Heart right ventricle (tissue), 16 donors: ENCODE data around the gene PRKAB2. TPM values are rescaled to one million over a fixed set of nuclear protein-coding genes. Genes with fewer than 3 reads are reported as not detected.

Source experiments
- ATAC-seq, 8 donors: fragments of 200-7000 bp; cut with Tn5 transposase; one replicate each; pipeline ENCODE4 v1.9.1; 2020; ENCODE audit warnings: mild to moderate bottlenecking in 8 of 8, moderate library complexity in 8 of 8, moderate number of reproducible peaks in 1 of 8
- DNase-seq, 2 donors: peaks; one replicate each; pipeline ENCODE4 v3.0.0-alpha.2; 2020
- H3K27ac ChIP-seq, 10 donors: fragments of 200-600 bp; sonication (generic) in 2 of 10; one replicate each; pipeline versions ENCODE4 v1.5.0 to v1.8.0; 2020 to 2022; ENCODE audit warnings: mild to moderate bottlenecking in 3 of 10
- H3K27me3 ChIP-seq, 7 donors: fragments of 200-600 bp; one replicate each; pipeline ENCODE4 v1.8.0; 2021 to 2022; ENCODE audit warnings: mild to moderate bottlenecking in 2 of 7
- H3K36me3 ChIP-seq, 9 donors: fragments of 200-600 bp; sonication (generic) in 1 of 9; one replicate each; pipeline versions ENCODE4 v1.5.0 to v1.8.0; 2020 to 2022; ENCODE audit warnings: mild to moderate bottlenecking in 2 of 9
- H3K4me1 ChIP-seq, 9 donors: fragments of 200-600 bp; sonication (generic) in 1 of 9; one replicate each; pipeline versions ENCODE4 v1.5.0 to v1.8.0; 2020 to 2022; ENCODE audit warnings: mild to moderate bottlenecking in 4 of 9
- H3K4me3 ChIP-seq, 10 donors: fragments of 200-600 bp; sonication (generic) in 2 of 10; one replicate each; pipeline versions ENCODE4 v1.5.0 to v1.8.0; 2020 to 2022; ENCODE audit warnings: mild to moderate bottlenecking in 7 of 10, moderate library complexity in 2 of 10
- H3K9me3 ChIP-seq, 11 donors: fragments of 200-600 bp in 10 of 11; sonication (generic) in 2 of 11; one replicate each; pipeline versions ENCODE4 v1.5.0 to v1.8.0; 2013 to 2022; ENCODE audit warnings: mild to moderate bottlenecking in 2 of 11, control low read depth in 1 of 11, moderate library complexity in 1 of 11
- CTCF ChIP-seq, 9 donors: fragments of 200-600 bp; sonication (generic) in 2 of 9; IDR thresholded peaks; one replicate each; pipeline versions ENCODE4 v1.5.0 to v1.8.0; 2021 to 2022; ENCODE audit warnings: antibody characterized with exemption in 9 of 9, mild to moderate bottlenecking in 5 of 9, moderate library complexity in 1 of 9
- WGBS, 2 donors: extraction: QIAGEN DNeasy Blood & Tissue Kit; methylation state at CpG; one replicate each; pipeline ENCODE4 v1.1.7; 2013; ENCODE audit warnings: inconsistent platforms in 1 of 2; 5-methylcytosine and 5-hydroxymethylcytosine counted together
- intact Hi-C, 10 donors: fragments of 100-400 bp; cut with DNase I; formaldehyde crosslinking; loops; one replicate each; pipeline versions ENCODE4 v1.11.1 to v1.14.2; 2022
- long read RNA-seq, 3 donors: library from polyadenylated mRNA; unstranded; transcript quantifications; one replicate each; pipeline ENCODE4 v2.0.0, GENCODE V29; 2020 to 2021
- polyA plus RNA-seq, 2 donors: library from polyadenylated mRNA; stranded (reverse); fragments of 200-250 nt; gene quantifications; one replicate each; pipeline ENCODE4 v1.2.3, GENCODE V29; 2013
- total RNA-seq, 10 donors: library from RNA; stranded (reverse); fragmentation: NEBNext Ultra II Directional in 3 of 10; extraction: Animal tissue kit (Norgen Biotek cat#: 25700) in 3 of 10; gene quantifications; one replicate each; pipeline versions ENCODE4 v1.2.1 to v1.2.4, GENCODE V29; 2021 to 2023
- donor health status: Arrhythmogenic right ventricular cardiomyopathy.
- donor health status: ischemic (EF 13 %, LVEDD 7.1; RV severe dilation, severe dysfunction).
- donor health status: healthy with polysubstance abuse.
- donor health status: DM: no; HTN: yes; CAD: no.
- donor health status: DM: no; HTN: no; CAD: no.
- donor health status: ischemic (EF 25% LVEDD 6.9; RV normal size, moderate dysfunction).
- donor health status: ischemic (EF 25% LVEDD 5.7; RV mildly dilated, moderate dysfunction).
- donor health status: healthy.
- donor health status: DM: yes; HTN: yes; CAD: no.
- donor health status: Ischemic cardiomyopathy.
- donor health status: ischemic (EF 35%, LVEDD 5.7; RV mildly dilated, moderate dysfunction).
- donor health status: nonischemic (EF 11% LVEDD 7.7; RV severe dilation, severe dysfunction).
- donor health status: DM: yes; HTN: yes; CAD: no.
- donor health status: PGD.
- donor health status: ischemic (EF 29% LVEDD 5.4; RV normal size, mild dysfunction).
- donor health status: nonischemic (EF 23%, LVEDD 6.1; RV moderate dilation, normal function).

The PRKAB2 gene, protein sequence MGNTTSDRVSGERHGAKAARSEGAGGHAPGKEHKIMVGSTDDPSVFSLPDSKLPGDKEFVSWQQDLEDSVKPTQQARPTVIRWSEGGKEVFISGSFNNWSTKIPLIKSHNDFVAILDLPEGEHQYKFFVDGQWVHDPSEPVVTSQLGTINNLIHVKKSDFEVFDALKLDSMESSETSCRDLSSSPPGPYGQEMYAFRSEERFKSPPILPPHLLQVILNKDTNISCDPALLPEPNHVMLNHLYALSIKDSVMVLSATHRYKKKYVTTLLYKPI
- total RNA-seq (10 to 100 TPM; 23.2 to 40.2 (median 34.9) TPM), polyA plus RNA-seq (10 to 100 TPM in 1 of 2 donors, 1 to 10 TPM in 1; 9.1 to 10.5 TPM)
- long read RNA-seq, donor 1, full-length matches to known transcripts = 2 of 28 reads
- long read RNA-seq, donor 1, partial matches to known transcripts = 8 of 28 reads
- long read RNA-seq, donor 1, other reads (novel, unspliced or antisense) = 18 of 28 reads
- long read RNA-seq, donor 2, full-length matches to known transcripts = 3 of 40 reads
- long read RNA-seq, donor 2, partial matches to known transcripts = 19 of 40 reads
- long read RNA-seq, donor 2, other reads (novel, unspliced or antisense) = 18 of 40 reads
- long read RNA-seq, donor 3, partial matches to known transcripts = 12 of 30 reads
- long read RNA-seq, donor 3, other reads (novel, unspliced or antisense) = 18 of 30 reads

- 1% methylated on average over 72 of the region's 72 CpGs for WGBS, 2 donors
- Histone ChIP-seq H3K27me3 (no peaks in the 10 kb centered on the region), H3K9me3 (no peaks in the 10 kb centered on the region), H3K4me1 (peaks cover 3 to 60% (median 47%) of the 10 kb centered on the region in 9 donors), H3K27ac (peak within 1 kb of the TSS; percentile 74 to 98 (median 94)), H3K36me3 (peaks cover 0 to 32% (median 0%) of the 10 kb centered on the region in 9 donors), H3K4me3 (peak within 1 kb of the TSS; percentile 58 to 99 (median 90))
- TF ChIP-seq CTCF (IDR thresholded peaks at IDR 0.05) = peak; percentile 84 to 100 (median 96)
- peak; percentile 96 for DNase-seq
- peak; percentile 95 to 99 (median 97) for ATAC-seq
- intact Hi-C loops = loop anchor here (1.0 to 5.0 kb wide), 5 partner anchors 55 to 71 kb away; partner anchors contain the start of genes CHD1L (in 7 of the 10) and FMO5 (in 2 of the 10)
These were observed at the start of gene PRKAB2 for GRCh38 chr1:147172168-147173016. Gene PRKAB2, minus strand, starts transcription at chr1:147172470. Its CDS starts 326 bp downstream, at chr1:147172144.

DNA sequence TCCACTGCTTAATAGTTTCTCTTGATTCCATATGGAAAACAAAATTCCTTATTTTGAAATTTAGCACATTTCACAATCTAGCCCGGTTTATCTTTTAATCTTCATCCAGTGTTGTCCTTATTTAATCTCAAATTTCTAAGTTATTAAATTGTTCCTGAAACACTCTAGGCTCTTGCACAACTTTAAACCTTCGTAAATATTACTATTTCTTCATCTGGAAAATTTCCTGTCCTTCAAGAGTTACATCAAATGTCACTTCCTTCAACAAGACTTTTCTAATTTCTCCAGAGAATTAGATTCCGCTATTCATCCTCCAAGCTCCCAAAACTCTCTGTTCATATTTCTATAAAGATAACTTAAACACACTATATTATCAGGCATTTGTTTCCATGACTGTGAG, 46.3 kb upstream of the PRKAB2 start:
- intact Hi-C loops = no loop called here
- Histone ChIP-seq H3K27ac (no peak overlapping the region), H3K4me1 (no peaks in the 10 kb centered on the region), H3K27me3 (no peaks in the 10 kb centered on the region), H3K9me3 (no peaks in the 10 kb centered on the region), H3K36me3 (peaks cover 0 to 12% (median 0%) of the 10 kb centered on the region in 9 donors), H3K4me3 (no peak overlapping the region)
- DNase-seq (no peak), ATAC-seq (no peak)
- no peak for TF ChIP-seq CTCF (IDR thresholded peaks at IDR 0.05)
- 60 to 65% methylated on average over 3 of the region's 3 CpGs for WGBS, 2 donors

DNA sequence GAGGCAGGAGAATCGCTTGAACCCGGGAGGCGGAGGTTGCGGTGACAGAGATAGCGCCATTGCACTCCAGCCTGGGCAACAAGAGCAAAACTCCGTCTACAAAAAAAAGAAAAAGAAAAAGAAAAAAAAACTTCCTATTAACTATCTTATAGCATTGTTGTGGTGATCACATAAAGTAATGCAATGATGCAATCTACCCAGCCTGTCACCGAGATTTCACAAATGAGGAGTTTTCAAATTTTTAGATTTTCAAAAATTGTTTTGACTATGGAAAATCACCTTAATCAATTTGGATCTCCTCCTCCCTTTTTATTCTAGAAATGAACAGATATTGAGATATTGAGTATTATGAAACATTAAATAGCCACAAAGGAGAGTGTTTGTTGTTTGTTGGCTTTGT, 44.9 kb upstream of the PRKAB2 start:
- WGBS, 2 donors = 94 to 97% methylated on average over 6 to 7 of the region's 7 CpGs
- peaks cover 0 to 25% (median 0%) of the 10 kb centered on the region in 9 donors for H3K36me3 ChIP-seq
- no peak for ATAC-seq
- no peak for DNase-seq
- no peak overlapping the region for H3K27ac ChIP-seq
- no peak overlapping the region for H3K4me3 ChIP-seq
- TF ChIP-seq CTCF (IDR thresholded peaks at IDR 0.05) = no peak
- no peaks in the 10 kb centered on the region for H3K4me1 ChIP-seq
- H3K27me3 ChIP-seq = no peaks in the 10 kb centered on the region
- no peaks in the 10 kb centered on the region for H3K9me3 ChIP-seq
- intact Hi-C loops = no loop called here

- no peak for TF ChIP-seq CTCF (IDR thresholded peaks at IDR 0.05)
- WGBS, 2 donors = 59 to 93% methylated on average over 3 of the region's 3 CpGs
- no peak overlapping the region for H3K4me3 ChIP-seq
- no peak overlapping the region for H3K27ac ChIP-seq
- H3K4me1 ChIP-seq = no peaks in the 10 kb centered on the region
- no peaks in the 10 kb centered on the region for H3K27me3 ChIP-seq
- intact Hi-C loops = no loop called here
- no peak for DNase-seq
- peaks cover 0 to 29% (median 0%) of the 10 kb centered on the region in 9 donors for H3K36me3 ChIP-seq
- ATAC-seq = no peak
- no peaks in the 10 kb centered on the region for H3K9me3 ChIP-seq
These were observed 43.9 kb upstream of the PRKAB2 start for GRCh38 chr1:147216124-147216523.
